Testis (tissue), 5 donors: ENCODE results near the gene TMEM38B. TPM values are rescaled to one million over a fixed set of nuclear protein-coding genes. Genes with fewer than 3 reads are reported as not detected.

Experiments used
- DNase-seq: peaks from one replicate; pipeline ENCODE4 v3.0.0-alpha.2; 2019
- H3K27ac ChIP-seq, 2 donors: fragments of 200-600 bp; sonication (generic); one replicate each; pipeline ENCODE4 v1.5.1; 2019
- H3K27me3 ChIP-seq: fragments of 200-600 bp; sonication (generic); one replicate; pipeline ENCODE4 v1.5.1; 2019
- H3K36me3 ChIP-seq: fragments of 200-600 bp; sonication (generic); one replicate; pipeline ENCODE4 v1.5.1; 2017; ENCODE audit warnings: low read depth; ENCODE audit errors: missing control alignments
- H3K4me1 ChIP-seq: fragments of 200-600 bp; sonication (generic); one replicate; pipeline ENCODE4 v1.5.1; 2019
- H3K4me3 ChIP-seq, 2 donors: fragments of 200-600 bp; sonication (generic); one replicate each; pipeline ENCODE4 v1.5.1; 2017 to 2019
- H3K9me3 ChIP-seq: fragments of 200-600 bp; sonication (generic); one replicate; pipeline ENCODE4 v1.5.1; 2017
- CTCF ChIP-seq, 3 experiments: fragments of 450-650 bp in 2 of 3; fragments of 200-600 bp in 1 of 3; sonication (generic) in 1 of 3; IDR thresholded peaks; one replicate each; pipeline ENCODE4 v1.5.1; 2016 to 2019; ENCODE audit warnings: antibody characterized with exemption in 3 of 3, mild to moderate bottlenecking in 2 of 3, moderate library complexity in 1 of 3
- POLR2A ChIP-seq: fragments of 450-650 bp; IDR thresholded peaks from one replicate; pipeline ENCODE4 v1.6.1; 2017; ENCODE audit warnings: antibody characterized with exemption, mild to moderate bottlenecking, moderate library complexity
- WGBS, 2 donors: methylation state at CpG; one replicate each; pipeline ENCODE4 v1.1.5; 2018; 5-methylcytosine and 5-hydroxymethylcytosine counted together
- intact Hi-C: fragments of 100-400 bp; cut with DNase I; formaldehyde crosslinking; loops from one replicate; pipeline ENCODE4 v1.15.1; 2023; ENCODE audit warnings: low total_unique reads
- long read RNA-seq, 2 donors: transcript quantifications; one replicate each; lab custom pipeline, GENCODE V29; 2026
- polyA plus RNA-seq: library from polyadenylated mRNA; stranded (reverse); fragments of 350-450 nt; fragmentation: Illumina TruSeq; extraction: RNeasy Lipid Tissue Mini Kit (QIAGEN cat#74804); gene quantifications from one replicate; pipeline ENCODE4 v1.2.3, GENCODE V29; 2014; ENCODE audit warnings: low read depth, low replicate concordance; ENCODE audit not compliant: insufficient read depth
- total RNA-seq, 2 donors: library from RNA; depleted of rRNA; stranded (reverse); fragments of >200 nt; gene quantifications; one replicate each; pipeline ENCODE4 v1.2.3, GENCODE V29; 2016

The TMEM38B gene
- total RNA-seq (10 to 100 TPM; 22.4 to 29.9 TPM), polyA plus RNA-seq (55.0 TPM)
- long read RNA-seq, donor 1, transcript TMEM38B-202 (6 exons, 3,525 nt): major isoform, 10 of 10 reads
- long read RNA-seq, donor 1, partial matches to known transcripts: 0 of 10 reads
- long read RNA-seq, donor 1, other reads (novel, unspliced or antisense): 0 of 10 reads
- long read RNA-seq, donor 2, transcript TMEM38B-202 (6 exons, 3,525 nt): major isoform, 8 of 8 reads
- long read RNA-seq, donor 2, partial matches to known transcripts: 0 of 8 reads
- long read RNA-seq, donor 2, other reads (novel, unspliced or antisense): 0 of 8 reads

GRCh38 chr9:105694190-105694847 is at the start of gene TMEM38B:
Gene TMEM38B (plus strand): TSS chr9:105694541. CDS start chr9:105694661, 120 bp downstream.
- no peaks in the 10 kb centered on the region for H3K36me3 ChIP-seq
- 0% methylated on average over 19 to 61 of the region's 65 CpGs for WGBS, 2 donors
- intact Hi-C loops: no loop called here
- TF ChIP-seq POLR2A: no peak
- no peak for TF ChIP-seq CTCF (IDR thresholded peaks at IDR 0.05)
- H3K4me3 ChIP-seq: peak within 1 kb of the TSS; percentile 85 to 92
- peak within 1 kb of the TSS; percentile 76 to 89 for H3K27ac ChIP-seq
- DNase-seq: peak; percentile 88
- peaks cover 5% of the 10 kb centered on the region for H3K4me1 ChIP-seq
- H3K27me3 ChIP-seq: no peaks in the 10 kb centered on the region
- no peaks in the 10 kb centered on the region for H3K9me3 ChIP-seq

DNA sequence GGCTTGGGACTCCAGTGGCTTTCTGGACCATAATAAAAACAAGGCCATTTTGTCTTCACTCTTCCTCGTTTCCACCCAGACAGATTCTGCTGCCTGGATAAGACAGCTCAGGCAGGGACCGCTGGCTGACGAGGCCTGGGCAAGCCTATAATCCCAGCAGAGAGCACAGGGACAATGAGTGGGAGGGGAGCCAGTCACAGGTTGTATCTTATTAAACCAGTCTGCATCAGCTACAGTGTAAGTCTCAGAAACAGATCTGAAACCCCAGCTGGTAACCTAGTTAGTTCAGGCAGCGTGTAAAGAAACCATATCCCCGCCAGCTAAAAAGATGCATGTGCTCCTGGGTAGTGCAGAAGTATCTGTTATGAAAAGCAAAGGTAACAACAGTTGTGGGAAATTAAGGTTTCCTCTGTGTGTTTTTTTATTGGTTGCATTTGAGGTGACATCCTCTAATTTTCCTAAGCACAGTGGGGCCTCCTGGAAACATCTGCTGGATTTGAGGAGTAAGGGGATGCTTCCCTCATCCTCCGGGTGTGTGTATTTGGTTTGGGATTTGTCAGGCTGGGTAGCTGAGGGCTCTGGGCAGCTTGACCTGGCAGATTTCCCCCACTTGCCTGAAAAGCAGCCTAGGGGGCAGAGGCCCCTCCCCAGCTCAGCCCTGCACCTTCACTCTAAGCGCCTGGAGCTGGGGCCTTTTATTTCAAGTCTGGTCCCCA is 47.3 kb upstream of the TMEM38B start:
- H3K9me3 ChIP-seq: no peaks in the 10 kb centered on the region
- H3K4me1 ChIP-seq: no peaks in the 10 kb centered on the region
- WGBS, 2 donors: 90 to 96% methylated on average over 7 of the region's 7 CpGs
- H3K27ac ChIP-seq: no peak overlapping the region
- no peak overlapping the region for H3K4me3 ChIP-seq
- TF ChIP-seq CTCF (IDR thresholded peaks at IDR 0.05): no peak
- TF ChIP-seq POLR2A: no peak
- intact Hi-C loops: no loop called here
- H3K27me3 ChIP-seq: no peaks in the 10 kb centered on the region
- no peak for DNase-seq
- no peaks in the 10 kb centered on the region for H3K36me3 ChIP-seq

- Histone ChIP-seq H3K27me3 (no peaks in the 10 kb centered on the region), H3K4me3 (no peak overlapping the region), H3K4me1 (no peaks in the 10 kb centered on the region), H3K9me3 (no peaks in the 10 kb centered on the region), H3K36me3 (no peaks in the 10 kb centered on the region), H3K27ac (no peak overlapping the region)
- DNase-seq: no peak
- TF ChIP-seq CTCF (IDR thresholded peaks at IDR 0.05) (no peak), POLR2A (no peak)
- intact Hi-C loops: no loop called here
- 51 to 53% methylated on average over 12 of the region's 12 CpGs for WGBS, 2 donors
Measured at GRCh38 chr9:105647595-105648349, 46.6 kb upstream of the TMEM38B start.

GRCh38 chr9:105651806-105652205 is 42.5 kb upstream of the TMEM38B start:
- WGBS, 2 donors: 77 to 81% methylated on average over 4 of the region's 4 CpGs
- Histone ChIP-seq H3K9me3 (no peaks in the 10 kb centered on the region), H3K4me3 (no peak overlapping the region), H3K36me3 (no peaks in the 10 kb centered on the region), H3K27me3 (no peaks in the 10 kb centered on the region), H3K27ac (no peak overlapping the region), H3K4me1 (peaks cover 4% of the 10 kb centered on the region)
- TF ChIP-seq POLR2A (no peak), CTCF (IDR thresholded peaks at IDR 0.05) (no peak)
- intact Hi-C loops: no loop called here
- DNase-seq: no peak
